GM23338 (cell line): ENCODE data around the gene KLHL25. TPM values are rescaled to one million over a fixed set of nuclear protein-coding genes. Genes with fewer than 3 reads are reported as not detected.

Experiments used
- microRNA counts: library from miRNA; unstranded; fragments of <30 nt; microRNA quantifications from one replicate; lab custom pipeline; 2017
- microRNA-seq: library from miRNA; unstranded; fragments of <30 nt; microRNA quantifications from one replicate; pipeline ENCODE4, GENCODE V29; 2017
- polyA plus RNA-seq: library from polyadenylated mRNA; unstranded; fragments of >200 nt; fragmentation: Nextera tagmentation; extraction: Ambion mirVana; gene quantifications from 2 replicates; pipeline ENCODE4 v1.2.1, GENCODE V29; 2016
- small RNA-seq: library from RNA; depleted of rRNA; stranded (forward); fragments of <200 nt; gene quantifications from one replicate; pipeline ENCODE3, GENCODE V24; 2014; ENCODE audit warnings: low replicate concordance
- total RNA-seq: library from RNA; depleted of rRNA; stranded (reverse); fragments of >200 nt; shearing (Covaris generic); gene quantifications from 2 replicates; pipeline ENCODE4 v1.2.3, GENCODE V29; 2014

Gene KLHL25
- total and polyA plus RNA-seq, 2 experiments from 2014 or later, result 5.2 to 28.5 TPM

MicroRNA genes within 50 kb of the gene (microRNA counts, 767-probe panel; counts per million panel counts)
- not detected for microRNA hsa-miR-1276 (lab: Ali Mortazavi, UCI)

Small RNA genes within 50 kb of the gene (microRNA-seq; reads per million reads assigned to microRNA genes)
- gene MIR1276, result 0.89 reads per million
- not detected for gene MIR548AP

Small RNA genes within 50 kb of the gene (small RNA-seq; reads per million reads assigned to genes)
- gene AC021739.1 (not detected), gene MIR1276 (0.72 reads per million, percentile 49 among the genes with 10 or more reads in this experiment), gene MIR548AP (not detected), gene RNU6-231P (not detected)
